Measurements from ENCODE around the gene USP34.

Gene USP34

DNA sequence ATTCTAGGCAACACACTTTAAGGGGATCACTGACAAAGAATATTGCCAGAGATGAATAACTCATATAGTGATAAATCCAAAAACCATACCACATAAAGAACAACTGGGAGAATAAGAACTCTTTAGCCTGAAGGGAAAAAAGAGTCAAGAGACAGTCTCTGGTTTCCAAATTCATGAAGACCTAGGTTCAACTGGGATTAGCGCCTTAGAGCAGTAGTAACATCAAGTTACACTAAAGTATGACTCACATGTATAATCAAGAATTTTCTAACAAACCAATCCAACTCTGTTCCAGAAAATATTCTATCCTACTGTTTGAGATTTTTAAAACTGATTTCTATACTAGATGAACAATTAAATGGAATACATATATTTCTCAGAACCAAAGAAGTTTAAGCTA, 93.8 kb downstream of the USP34 start:
- DNase-seq (ENCODE audit: low read depth in 2 of 3, low spot score in 1 of 3) = no peak

DNA sequence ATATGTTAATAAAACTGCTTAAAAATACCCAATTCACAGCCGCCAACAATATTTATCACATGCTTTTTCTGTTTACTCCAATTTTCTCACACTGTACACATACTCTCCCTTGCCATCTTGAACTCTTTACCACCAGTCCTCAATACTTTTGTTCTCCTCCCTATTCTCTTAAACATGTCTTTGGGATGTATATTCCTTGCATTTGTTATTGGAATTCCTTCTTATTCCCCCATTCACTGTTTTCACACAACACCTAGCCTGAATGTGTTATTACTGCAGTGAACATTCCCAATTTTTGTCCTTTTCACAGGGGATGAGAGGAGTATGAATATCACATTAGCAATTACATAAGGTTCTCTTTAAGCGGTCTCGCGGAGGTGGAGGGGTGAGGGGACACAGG, 94.7 kb downstream of the USP34 start:
- no peak for DNase-seq (ENCODE audit: low read depth in 2 of 3, low spot score in 1 of 3)

DNA sequence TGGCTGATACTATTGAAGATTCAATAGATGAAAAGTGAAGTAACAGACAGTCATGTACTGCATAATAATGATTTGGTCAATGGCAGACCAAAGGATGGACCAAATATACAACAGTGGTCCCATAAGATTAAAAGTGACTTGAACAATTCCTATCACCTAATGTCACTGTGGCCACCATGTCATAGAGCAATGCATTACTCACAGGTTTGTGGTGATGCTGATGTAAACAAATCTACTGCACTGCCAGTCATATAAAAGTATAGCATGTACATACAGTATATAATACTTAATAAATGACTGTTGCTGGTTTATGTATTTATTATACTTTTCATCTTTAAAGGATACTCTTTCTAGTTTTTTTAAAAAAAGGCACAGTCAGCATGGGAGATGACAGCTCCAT, 99.9 kb downstream of the USP34 start:
- DNase-seq (ENCODE audit: low read depth in 2 of 3, low spot score in 1 of 3) = no peak

GRCh38 chr2:61368687-61369665, 101.9 kb downstream of the USP34 start:
- peak in 1 of 3 donors; percentile 3 for DNase-seq (ENCODE audit: low read depth in 2 of 3, low spot score in 1 of 3)

GRCh38 chr2:61367177-61367576, 103.7 kb downstream of the USP34 start:
- DNase-seq (ENCODE audit: low read depth in 2 of 3, low spot score in 1 of 3) = no peak

DNA sequence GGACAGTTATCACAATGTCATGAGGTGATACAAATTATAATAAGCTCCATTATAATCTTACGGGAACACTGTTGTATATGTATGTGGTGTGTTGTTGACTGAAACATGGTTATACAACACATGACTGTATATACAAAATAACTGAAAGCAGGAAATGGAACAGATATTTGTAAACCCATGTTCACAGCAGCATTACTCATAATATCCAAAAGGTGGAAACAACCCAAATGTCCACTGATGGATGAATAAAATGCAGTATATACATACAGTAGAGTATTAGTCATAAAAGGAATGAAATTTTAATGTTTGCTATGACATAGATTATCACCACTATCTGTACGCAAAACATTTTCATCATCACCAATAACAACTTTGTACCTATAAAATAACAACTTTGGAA, 107.3 kb downstream of the USP34 start:
- DNase-seq (ENCODE audit: low read depth in 2 of 3, low spot score in 1 of 3) = no peak

DNA sequence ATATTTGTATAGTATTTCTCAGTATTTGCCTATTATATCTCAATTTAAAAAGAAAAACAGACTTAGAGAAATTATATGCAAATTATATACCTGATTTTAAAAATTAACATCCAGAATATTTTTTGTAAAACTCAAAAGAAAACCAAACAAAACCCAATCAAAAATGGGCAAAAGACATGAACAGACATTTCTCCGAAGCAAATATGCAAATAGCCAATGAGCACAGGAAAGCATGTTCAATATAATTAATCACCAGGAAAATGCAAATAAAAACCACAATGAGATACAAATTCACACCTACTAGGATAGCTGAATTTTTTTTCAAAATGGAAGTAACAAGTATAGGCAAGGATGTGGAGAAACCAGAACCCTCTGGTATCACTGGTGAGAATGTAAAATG, 108.0 kb downstream of the USP34 start:
- DNase-seq (ENCODE audit: low read depth in 2 of 3, low spot score in 1 of 3) = no peak

DNA sequence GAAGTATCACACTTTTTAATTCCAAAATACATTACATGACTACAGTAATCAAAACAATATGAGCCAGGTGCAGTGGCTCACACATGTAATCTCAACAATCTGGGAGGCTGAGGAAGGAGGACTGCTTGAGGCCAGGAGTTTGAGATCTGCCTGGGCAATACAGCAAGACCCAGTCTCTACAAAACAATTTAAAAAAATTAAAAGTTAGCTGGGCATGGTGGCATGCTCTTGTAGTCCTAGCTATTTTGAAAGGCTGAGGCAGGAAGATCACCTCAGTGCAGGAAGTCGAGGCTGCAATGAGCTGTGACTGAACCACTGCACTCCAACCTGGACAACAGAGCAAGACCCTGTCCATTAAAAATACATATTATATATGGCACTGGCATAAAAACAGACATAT, 109.8 kb downstream of the USP34 start:
- DNase-seq (ENCODE audit: low read depth in 2 of 3, low spot score in 1 of 3) = no peak

- no peak for DNase-seq (ENCODE audit: low read depth in 2 of 3, low spot score in 1 of 3)
These were observed 111.8 kb downstream of the USP34 start for GRCh38 chr2:61359058-61359457.

GRCh38 chr2:61357681-61358080, 113.2 kb downstream of the USP34 start:
- DNase-seq (ENCODE audit: low read depth in 2 of 3, low spot score in 1 of 3) = no peak

- DNase-seq (ENCODE audit: low read depth in 2 of 3, low spot score in 1 of 3) = no peak
These were observed 113.9 kb downstream of the USP34 start for GRCh38 chr2:61356958-61357350.

GRCh38 chr2:61356261-61356957, 114.5 kb downstream of the USP34 start:
- DNase-seq (ENCODE audit: low read depth in 2 of 3, low spot score in 1 of 3) = no peak

GRCh38 chr2:61354543-61355197, 116.2 kb downstream of the USP34 start:
- no peak for DNase-seq (ENCODE audit: low read depth in 2 of 3, low spot score in 1 of 3)

- no peak for DNase-seq (ENCODE audit: low read depth in 2 of 3, low spot score in 1 of 3)
These were observed 117.0 kb downstream of the USP34 start for GRCh38 chr2:61353909-61354308.

- DNase-seq (ENCODE audit: low read depth in 2 of 3, low spot score in 1 of 3) = no peak
These were observed 120.1 kb downstream of the USP34 start for GRCh38 chr2:61350777-61351176.

DNA sequence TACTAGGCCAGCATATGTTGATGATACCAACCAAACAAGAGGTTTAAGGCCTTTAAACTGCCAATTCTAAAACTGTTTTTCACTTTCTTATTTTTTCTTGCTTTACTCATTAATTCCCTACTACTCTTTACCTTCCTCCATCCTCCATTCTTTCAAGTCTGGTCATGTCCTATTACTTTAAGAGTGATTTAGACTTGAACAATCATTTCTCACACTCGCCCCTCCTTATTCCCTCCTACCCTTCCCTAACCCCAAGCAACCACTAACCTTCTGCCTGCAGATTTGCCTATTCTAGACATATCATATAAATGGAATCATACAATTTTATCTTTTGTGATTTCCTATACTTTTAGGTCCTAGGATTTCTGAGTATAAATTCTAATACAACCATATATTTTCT, 127.7 kb downstream of the USP34 start:
- DNase-seq (ENCODE audit: low read depth in 2 of 3, low spot score in 1 of 3) = no peak

- DNase-seq (ENCODE audit: low read depth in 2 of 3, low spot score in 1 of 3) = no peak
These were observed 130.6 kb downstream of the USP34 start for GRCh38 chr2:61340242-61340641.

DNA sequence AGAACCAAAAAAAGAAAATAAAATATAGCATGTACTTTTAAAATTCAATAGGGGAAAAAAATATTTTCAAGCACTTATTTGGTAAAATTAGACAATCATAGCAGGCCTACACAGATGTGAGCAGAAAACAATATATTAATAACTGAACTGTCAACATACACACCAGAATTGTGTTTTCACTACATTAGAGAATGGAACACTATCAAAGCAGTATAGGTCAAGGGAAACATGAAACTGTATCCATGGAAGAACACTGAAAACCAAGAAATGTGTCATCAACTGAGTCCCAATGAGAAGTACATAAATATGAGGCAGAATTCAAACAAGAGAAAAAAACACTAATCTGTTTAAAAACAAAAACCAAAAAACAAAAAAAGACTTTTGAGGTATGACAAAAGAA, 132.4 kb downstream of the USP34 start:
- DNase-seq (ENCODE audit: low read depth in 2 of 3, low spot score in 1 of 3) = no peak

GRCh38 chr2:61335187-61335586, 135.7 kb downstream of the USP34 start:
- DNase-seq (ENCODE audit: low read depth in 2 of 3, low spot score in 1 of 3) = no peak

- DNase-seq (ENCODE audit: low read depth in 2 of 3, low spot score in 1 of 3) = no peak
These were observed 136.4 kb downstream of the USP34 start for GRCh38 chr2:61334466-61334865.

- DNase-seq (ENCODE audit: low read depth in 2 of 3, low spot score in 1 of 3) = no peak
These were observed 142.1 kb downstream of the USP34 start for GRCh38 chr2:61328707-61329251.

DNA sequence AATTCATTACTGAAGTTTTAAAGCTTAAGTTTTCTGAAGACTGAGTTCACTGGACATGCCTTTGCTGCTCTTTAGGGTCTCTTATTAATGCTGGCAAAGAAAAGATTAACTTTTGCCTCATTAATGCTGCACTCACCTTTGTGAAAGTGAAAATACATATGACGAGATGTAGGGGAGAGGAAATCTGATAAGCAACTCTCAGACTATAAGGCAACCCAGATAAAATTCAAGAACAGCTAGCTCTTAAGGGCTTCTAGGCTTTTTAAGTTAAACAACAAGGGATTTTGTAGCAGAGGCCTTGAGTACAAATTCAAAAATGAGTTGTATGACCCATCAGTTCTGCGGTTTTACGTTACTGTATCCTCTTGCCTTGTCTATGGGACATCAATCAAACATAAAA, 143.7 kb downstream of the USP34 start:
- no peak for DNase-seq (ENCODE audit: low read depth in 2 of 3, low spot score in 1 of 3)
